ENCODE measurements around the gene ACP3.
"Not testable (repeated sequence)": the region's sequence is repeated elsewhere in the genome, so short reads cannot be mapped to it uniquely, and the experiment has no call there.

ACP3 gene

GRCh38 chr3:132289316-132289715 is 27.9 kb upstream of the ACP3 start:
- Histone ChIP-seq H3K27me3 (ENCODE audit: low read depth, low read length) (no peaks in the 10 kb centered on the region), H3K27ac (ENCODE audit: low read length) (no peak overlapping the region), H3K4me1 (ENCODE audit: control insufficient read depth in 1 of 2, insufficient read depth in 2 of 2, low read length in 2 of 2) (no peaks in the 10 kb centered on the region), H3K36me3 (ENCODE audit: control insufficient read depth in 1 of 2, insufficient read depth in 2 of 2, low read length in 2 of 2) (no peaks in the 10 kb centered on the region), H3K4me3 (ENCODE audit: low read depth in 1 of 2, low read length in 2 of 2) (no peak overlapping the region), H3K9me3 (ENCODE audit: control insufficient read depth in 1 of 2, low read length in 2 of 2) (no peaks in the 10 kb centered on the region)

- Histone ChIP-seq H3K9me3 (ENCODE audit: control insufficient read depth in 1 of 2, low read length in 2 of 2) (no peaks in the 10 kb centered on the region), H3K27me3 (ENCODE audit: low read depth, low read length) (no peaks in the 10 kb centered on the region), H3K4me1 (ENCODE audit: control insufficient read depth in 1 of 2, insufficient read depth in 2 of 2, low read length in 2 of 2) (no peaks in the 10 kb centered on the region), H3K4me3 (ENCODE audit: low read depth in 1 of 2, low read length in 2 of 2) (no peak overlapping the region), H3K36me3 (ENCODE audit: control insufficient read depth in 1 of 2, insufficient read depth in 2 of 2, low read length in 2 of 2) (no peaks in the 10 kb centered on the region), H3K27ac (ENCODE audit: low read length) (no peak overlapping the region)
Observed at GRCh38 chr3:132290833-132291232, 26.4 kb upstream of the ACP3 start.

GRCh38 chr3:132292042-132292441 is 25.2 kb upstream of the ACP3 start:
- Histone ChIP-seq H3K27me3 (ENCODE audit: low read depth, low read length) (no peaks in the 10 kb centered on the region), H3K9me3 (ENCODE audit: control insufficient read depth in 1 of 2, low read length in 2 of 2) (no peaks in the 10 kb centered on the region), H3K4me3 (ENCODE audit: low read depth in 1 of 2, low read length in 2 of 2) (no peak overlapping the region), H3K36me3 (ENCODE audit: control insufficient read depth in 1 of 2, insufficient read depth in 2 of 2, low read length in 2 of 2) (no peaks in the 10 kb centered on the region), H3K27ac (ENCODE audit: low read length) (no peak overlapping the region), H3K4me1 (ENCODE audit: control insufficient read depth in 1 of 2, insufficient read depth in 2 of 2, low read length in 2 of 2) (no peaks in the 10 kb centered on the region)

- Histone ChIP-seq H3K9me3 (ENCODE audit: control insufficient read depth in 1 of 2, low read length in 2 of 2) (no peaks in the 10 kb centered on the region), H3K36me3 (ENCODE audit: control insufficient read depth in 1 of 2, insufficient read depth in 2 of 2, low read length in 2 of 2) (no peaks in the 10 kb centered on the region), H3K4me3 (ENCODE audit: low read depth in 1 of 2, low read length in 2 of 2) (no peak overlapping the region), H3K27ac (ENCODE audit: low read length) (no peak overlapping the region), H3K4me1 (ENCODE audit: control insufficient read depth in 1 of 2, insufficient read depth in 2 of 2, low read length in 2 of 2) (no peaks in the 10 kb centered on the region), H3K27me3 (ENCODE audit: low read depth, low read length) (no peaks in the 10 kb centered on the region)
Observed at GRCh38 chr3:132293251-132293650, 24.0 kb upstream of the ACP3 start.

- H3K36me3 ChIP-seq (ENCODE audit: control insufficient read depth in 1 of 2, insufficient read depth in 2 of 2, low read length in 2 of 2), result no peaks in the 10 kb centered on the region
- H3K4me1 ChIP-seq (ENCODE audit: control insufficient read depth in 1 of 2, insufficient read depth in 2 of 2, low read length in 2 of 2), result no peaks in the 10 kb centered on the region
- no peaks in the 10 kb centered on the region for H3K9me3 ChIP-seq (ENCODE audit: control insufficient read depth in 1 of 2, low read length in 2 of 2)
- H3K27me3 ChIP-seq (ENCODE audit: low read depth, low read length), result no peaks in the 10 kb centered on the region
- H3K27ac ChIP-seq (ENCODE audit: low read length), result no peak overlapping the region
- H3K4me3 ChIP-seq (ENCODE audit: low read depth in 1 of 2, low read length in 2 of 2), result no peak overlapping the region
Observed at GRCh38 chr3:132294906-132295305, 22.3 kb upstream of the ACP3 start.

- H3K4me1 ChIP-seq (ENCODE audit: control insufficient read depth in 1 of 2, insufficient read depth in 2 of 2, low read length in 2 of 2); H3K36me3 ChIP-seq (ENCODE audit: control insufficient read depth in 1 of 2, insufficient read depth in 2 of 2, low read length in 2 of 2); H3K4me3 ChIP-seq (ENCODE audit: low read depth in 1 of 2, low read length in 2 of 2); H3K27me3 ChIP-seq (ENCODE audit: low read depth, low read length); H3K9me3 ChIP-seq (ENCODE audit: control insufficient read depth in 1 of 2, low read length in 2 of 2); H3K27ac ChIP-seq (ENCODE audit: low read length): not testable (repeated sequence)
Observed at GRCh38 chr3:132303336-132304201, 13.6 kb upstream of the ACP3 start.

GRCh38 chr3:132304351-132304750 is 12.9 kb upstream of the ACP3 start:
- not testable (repeated sequence) for H3K36me3 ChIP-seq (ENCODE audit: control insufficient read depth in 1 of 2, insufficient read depth in 2 of 2, low read length in 2 of 2); H3K4me3 ChIP-seq (ENCODE audit: low read depth in 1 of 2, low read length in 2 of 2); H3K4me1 ChIP-seq (ENCODE audit: control insufficient read depth in 1 of 2, insufficient read depth in 2 of 2, low read length in 2 of 2); H3K27ac ChIP-seq (ENCODE audit: low read length); H3K9me3 ChIP-seq (ENCODE audit: control insufficient read depth in 1 of 2, low read length in 2 of 2); H3K27me3 ChIP-seq (ENCODE audit: low read depth, low read length)

- H3K27ac ChIP-seq (ENCODE audit: low read length); H3K27me3 ChIP-seq (ENCODE audit: low read depth, low read length); H3K9me3 ChIP-seq (ENCODE audit: control insufficient read depth in 1 of 2, low read length in 2 of 2); H3K4me1 ChIP-seq (ENCODE audit: control insufficient read depth in 1 of 2, insufficient read depth in 2 of 2, low read length in 2 of 2); H3K4me3 ChIP-seq (ENCODE audit: low read depth in 1 of 2, low read length in 2 of 2); H3K36me3 ChIP-seq (ENCODE audit: control insufficient read depth in 1 of 2, insufficient read depth in 2 of 2, low read length in 2 of 2): not testable (repeated sequence)
Observed at GRCh38 chr3:132310057-132310456, 7.2 kb upstream of the ACP3 start.

GRCh38 chr3:132311316-132311715 is 5.9 kb upstream of the ACP3 start:
- no peak overlapping the region for H3K27ac ChIP-seq (ENCODE audit: low read length)
- no peaks in the 10 kb centered on the region for H3K36me3 ChIP-seq (ENCODE audit: control insufficient read depth in 1 of 2, insufficient read depth in 2 of 2, low read length in 2 of 2)
- H3K9me3 ChIP-seq (ENCODE audit: control insufficient read depth in 1 of 2, low read length in 2 of 2), result no peaks in the 10 kb centered on the region
- H3K4me3 ChIP-seq (ENCODE audit: low read depth in 1 of 2, low read length in 2 of 2), result no peak overlapping the region
- H3K27me3 ChIP-seq (ENCODE audit: low read depth, low read length), result no peaks in the 10 kb centered on the region
- no peaks in the 10 kb centered on the region for H3K4me1 ChIP-seq (ENCODE audit: control insufficient read depth in 1 of 2, insufficient read depth in 2 of 2, low read length in 2 of 2)

GRCh38 chr3:132311841-132312240 is 5.4 kb upstream of the ACP3 start:
- H3K4me1 ChIP-seq (ENCODE audit: control insufficient read depth in 1 of 2, insufficient read depth in 2 of 2, low read length in 2 of 2), result peaks cover 0 to under 1% of the 10 kb centered on the region in 2 donors
- no peak overlapping the region for H3K4me3 ChIP-seq (ENCODE audit: low read depth in 1 of 2, low read length in 2 of 2)
- H3K36me3 ChIP-seq (ENCODE audit: control insufficient read depth in 1 of 2, insufficient read depth in 2 of 2, low read length in 2 of 2), result no peaks in the 10 kb centered on the region
- H3K27ac ChIP-seq (ENCODE audit: low read length), result no peak overlapping the region
- no peaks in the 10 kb centered on the region for H3K9me3 ChIP-seq (ENCODE audit: control insufficient read depth in 1 of 2, low read length in 2 of 2)
- no peaks in the 10 kb centered on the region for H3K27me3 ChIP-seq (ENCODE audit: low read depth, low read length)

- H3K9me3 ChIP-seq (ENCODE audit: control insufficient read depth in 1 of 2, low read length in 2 of 2), result no peaks in the 10 kb centered on the region
- H3K4me3 ChIP-seq (ENCODE audit: low read depth in 1 of 2, low read length in 2 of 2), result no peak overlapping the region
- no peak overlapping the region for H3K27ac ChIP-seq (ENCODE audit: low read length)
Observed at GRCh38 chr3:132315851-132316250, 1.4 kb upstream of the ACP3 start.

GRCh38 chr3:132318451-132318850 is 1.2 kb downstream of the ACP3 start:
- Histone ChIP-seq H3K9me3 (ENCODE audit: control insufficient read depth in 1 of 2, low read length in 2 of 2) (no peaks in the 10 kb centered on the region), H3K27me3 (ENCODE audit: low read depth, low read length) (no peaks in the 10 kb centered on the region), H3K4me1 (ENCODE audit: control insufficient read depth in 1 of 2, insufficient read depth in 2 of 2, low read length in 2 of 2) (peaks cover 0 to 10% of the 10 kb centered on the region in 2 donors), H3K36me3 (ENCODE audit: control insufficient read depth in 1 of 2, insufficient read depth in 2 of 2, low read length in 2 of 2) (no peaks in the 10 kb centered on the region), H3K27ac (ENCODE audit: low read length) (no peak overlapping the region), H3K4me3 (ENCODE audit: low read depth in 1 of 2, low read length in 2 of 2) (no peak overlapping the region)

More at GRCh38 chr3:132315851-132316250, 1.4 kb upstream of the ACP3 start:
- Histone ChIP-seq H3K27me3 (ENCODE audit: low read depth, low read length) (no peaks in the 10 kb centered on the region), H3K4me1 (ENCODE audit: control insufficient read depth in 1 of 2, insufficient read depth in 2 of 2, low read length in 2 of 2) (peaks cover 0 to 10% of the 10 kb centered on the region in 2 donors), H3K36me3 (ENCODE audit: control insufficient read depth in 1 of 2, insufficient read depth in 2 of 2, low read length in 2 of 2) (no peaks in the 10 kb centered on the region)
